GM12878 (cell line): ENCODE results near the gene TTI1. TPM values are rescaled to one million over a fixed set of nuclear protein-coding genes. Genes with fewer than 3 reads are reported as not detected.

Source experiments
- ATAC-seq: fragments of 200-7000 bp; cut with Tn5 transposase; 3 replicates; pipeline ENCODE4 v1.9.1; 2020; ENCODE audit warnings: mild to moderate bottlenecking, moderate library complexity
- BruUV-seq: library from RNA; stranded (reverse); fragments of 400-500 nt; replicated peaks from 2 replicates; lab custom pipeline; 2021; lab: Mats Ljungman, UMichigan
- CTCF ChIA-PET: fragments of 300-600 bp; sonication (Branson Sonifier 250); formaldehyde crosslinking; extraction: SDS; loops from one replicate; lab custom pipeline; 2021; ENCODE audit warnings: inconsistent platforms; lab: Yijun Ruan, JAX
- POLR2A ChIA-PET: fragments of 350-600 bp; formaldehyde crosslinking; extraction: SDS; loops from one replicate; lab custom pipeline; 2021; ENCODE audit warnings: inconsistent platforms; lab: Charles Lee
- RAD21 ChIA-PET: fragments of 300-600 bp; sonication (Branson Sonifier 250); formaldehyde crosslinking; loops from one replicate; lab custom pipeline; 2023; ENCODE audit warnings: antibody characterized with exemption; ENCODE audit not compliant: unreplicated experiment; lab: Charles Lee
- SMC1A ChIA-PET: fragments of 300-600 bp; sonication (Branson Sonifier 250); formaldehyde crosslinking; loops from one replicate; lab custom pipeline; 2023; ENCODE audit not compliant: unreplicated experiment, uncharacterized antibody; lab: Charles Lee
- DNase-seq: peaks from one replicate; pipeline ENCODE4 v3.0.0-alpha.2; 2011; ENCODE audit warnings: low read depth, low spot score
- FAIRE-seq: peaks from 3 replicates; lab custom pipeline; 2011; peaks lifted over from hg19 to GRCh38; lab: Jason Lieb, UNC
- H2AFZ ChIP-seq: 2 replicates; pipeline ENCODE4 v1.6.0; 2011; ENCODE audit warnings: low read depth, low read length, control low read depth; ENCODE audit not compliant: control insufficient read depth
- H3K27ac ChIP-seq: 2 replicates; pipeline ENCODE4 v1.5.1; 2011; ENCODE audit warnings: control low read depth; ENCODE audit not compliant: control insufficient read depth, insufficient read depth
- H3K27me3 ChIP-seq, 2 experiments: replicated peaks in 1 of 2; 2 replicates each; pipeline versions ENCODE4 v1.6.0 to v1.6.1; 2011; ENCODE audit warnings: low read length in 1 of 2; ENCODE audit not compliant: control insufficient read depth in 2 of 2, insufficient read depth in 2 of 2
- H3K36me3 ChIP-seq, 2 experiments: 2 replicates each; pipeline ENCODE4 v1.5.1; 2011; ENCODE audit warnings: low read length in 1 of 2; ENCODE audit not compliant: control insufficient read depth in 2 of 2, insufficient read depth in 2 of 2
- H3K4me1 ChIP-seq: 2 replicates; pipeline ENCODE4 v1.6.1; 2011; ENCODE audit warnings: mild to moderate bottlenecking, low read length, moderate library complexity, mixed read lengths; ENCODE audit not compliant: control insufficient read depth, insufficient read depth
- H3K4me2 ChIP-seq: 2 replicates; pipeline ENCODE4 v1.6.0; 2011; ENCODE audit warnings: control low read depth; ENCODE audit not compliant: control insufficient read depth, insufficient read depth
- H3K4me3 ChIP-seq: fragments of 200-600 bp; sonication (generic); 2 replicates; pipeline ENCODE4 v1.5.1; 2016
- H3K79me2 ChIP-seq: 2 replicates; pipeline ENCODE4 v1.6.0; 2011; ENCODE audit warnings: low read length; ENCODE audit not compliant: control insufficient read depth, insufficient read depth
- H3K9ac ChIP-seq: 2 replicates; pipeline ENCODE4 v1.8.0; 2011; ENCODE audit warnings: low read length, control low read depth, mixed read lengths; ENCODE audit not compliant: control insufficient read depth, insufficient read depth
- H3K9me3 ChIP-seq: replicated peaks from 3 replicates; pipeline ENCODE4 v1.5.1; 2011; ENCODE audit warnings: mild to moderate bottlenecking, low read length; ENCODE audit not compliant: control insufficient read depth, insufficient read depth
- H4K20me1 ChIP-seq: 2 replicates; pipeline ENCODE4 v1.6.0; 2011; ENCODE audit not compliant: control insufficient read depth, insufficient read depth
- NFXL1 ChIP-seq: fragments of 450-650 bp; IDR thresholded peaks from 2 replicates; pipeline ENCODE4 v1.6.1; 2017; ENCODE audit warnings: antibody characterized with exemption, mild to moderate bottlenecking, borderline replicate concordance
- NKRF ChIP-seq: fragments of 450-650 bp; conservative IDR thresholded peaks from 2 replicates; pipeline ENCODE4 v1.6.1; 2017; ENCODE audit warnings: mild to moderate bottlenecking, moderate library complexity
- PAX8 ChIP-seq: fragments of 450-650 bp; IDR thresholded peaks from 2 replicates; pipeline ENCODE4 v1.6.1; 2017; ENCODE audit warnings: mild to moderate bottlenecking, moderate library complexity
- PML ChIP-seq: IDR thresholded peaks from 2 replicates; pipeline ENCODE4 v1.6.1; 2012; ENCODE audit warnings: low read length, inconsistent platforms
- ZBED1 ChIP-seq: IDR thresholded peaks from 2 replicates; pipeline ENCODE4 v1.6.1; 2016; ENCODE audit warnings: borderline replicate concordance
- WGBS: methylation state at CpG from one replicate; pipeline ENCODE4 v1.1.6; 2016; ENCODE audit warnings: low lambda C conversion rate; ENCODE audit not compliant: insufficient replicate concordance, insufficient coverage; ENCODE audit errors: missing lambda C conversion rate; 5-methylcytosine and 5-hydroxymethylcytosine counted together
- in situ Hi-C: fragments of 300-500 bp; cut with MboI; formaldehyde crosslinking; loops from 9 replicates; pipeline ENCODE4 v1.14.3; 2018; ENCODE audit warnings: mixed read lengths
- intact Hi-C: fragments of 100-400 bp; cut with micrococcal nuclease; formaldehyde crosslinking; loops from one replicate; pipeline ENCODE4 v1.14.2; 2022; ENCODE audit not compliant: unreplicated experiment
- polyA plus RNA-seq, 11 experiments: library from polyadenylated mRNA; depleted of rRNA in 4 of 11; unstranded in 6 of 11; stranded (reverse) in 5 of 11; fragments of >200 nt; fragmentation: Nextera tagmentation in 4 of 11; fragmentation: Illumina TruSeq in 1 of 11; extraction: Ambion mirVana in 4 of 11; extraction: Trizol in 1 of 11; gene quantifications; 1 replicate in 1 of 11; 2 replicates in 10 of 11; pipeline versions ENCODE4 v1.2.1 to v1.2.3, GENCODE V29; 2011 to 2016; ENCODE audit warnings: inconsistent platforms in 2 of 11, missing spikeins in 2 of 11, low read depth in 1 of 11
- total RNA-seq, 4 experiments: library from RNA; depleted of rRNA in 3 of 4; stranded (reverse); fragments of >200 nt in 3 of 4; fragmentation: Illumina TruSeq in 1 of 4; extraction: Trizol in 1 of 4; gene quantifications; 2 replicates each; pipeline versions ENCODE4 v1.2.1 to v1.2.3, GENCODE V29; 2013 to 2021

Gene TTI1
- total and polyA plus RNA-seq, 10 of the 15 experiments (the other 5 are each of a cell fraction or from before 2014, with no cell fraction given): 5.3 to 44.6 (median 24.9) TPM

GRCh38 chr20:37939701-37940560, 93.3 kb downstream of the TTI1 start:
- SMC1A ChIA-PET: no interaction called here
- H3K4me1 ChIP-seq: no peaks in the 10 kb centered on the region
- H3K4me3 ChIP-seq: no peak overlapping the region
- intact Hi-C loops: no loop called here
- CTCF ChIA-PET: no interaction called here
- WGBS: 67% methylated on average over 25 of the region's 25 CpGs
- no peaks in the 10 kb centered on the region for H3K9me3 ChIP-seq
- RAD21 ChIA-PET: no interaction called here
- H3K9ac ChIP-seq: no peak overlapping the region
- H3K36me3 ChIP-seq: no peaks in the 10 kb centered on the region
- TF ChIP-seq PML (no peak), NFXL1 (0 out of 2 replicates have a peak, but pooled peaks have one; percentile 57), ZBED1 (no peak), NKRF (no peak), PAX8 (no peak)
- in situ Hi-C loops: no loop called here
- FAIRE-seq (no peak), ATAC-seq (no peak), DNase-seq (no peak)
- no peaks in the 10 kb centered on the region for H3K27me3 ChIP-seq
- no TSS peak for BruUV-seq
- H3K79me2 ChIP-seq: no peaks in the 10 kb centered on the region
- H3K4me2 ChIP-seq: no peak overlapping the region
- H3K27ac ChIP-seq: no peak overlapping the region
- POLR2A ChIA-PET: no interaction called here
- H2AFZ ChIP-seq: no peak overlapping the region
- H4K20me1 ChIP-seq: no peaks in the 10 kb centered on the region
